Measurements from ENCODE around the gene PLPP3. TPM values are rescaled to one million over a fixed set of nuclear protein-coding genes. Genes with fewer than 3 reads are reported as not detected.

The PLPP3 gene
- total RNA-seq, 1 donor from 2014 or later: not detected

Other genes starting within 250 kb of the PLPP3 start
- gene PRKAA2, start 65.8 kb upstream of the PLPP3 start, total RNA-seq: not detected in 2 replicates
- not detected in 2 replicates for gene FYB2, start 239.8 kb upstream of the PLPP3 start, total RNA-seq

All from T-helper 1 cell treated with Interleukin-12 subunit alpha and Interleukin-12 subunit beta and Interleukin-4 antibody, amounts not matched to agents 30 ng/mL and 1 ng/mL, for 36 hours (primary cell).